Spleen (tissue), 7 donors: ENCODE measurements around the gene SCRN2.

Experiments
- CTCF ChIP-seq, 11 experiments: fragments of 200-600 bp in 7 of 11; fragments of 450-650 bp in 4 of 11; sonication (generic) in 4 of 11; IDR thresholded peaks in 8 of 11; conservative IDR thresholded peaks in 3 of 11; 1 replicate in 7 of 11; 2 replicates in 4 of 11; pipeline versions ENCODE4 v1.4.0 to v1.8.0; 2016 to 2021; ENCODE audit warnings: antibody characterized with exemption in 11 of 11, inconsistent platforms in 4 of 11, mild to moderate bottlenecking in 1 of 11
- POLR2A ChIP-seq, 3 donors: fragments of 450-650 bp; IDR thresholded peaks; one replicate each; pipeline ENCODE4 v1.5.1; 2017; ENCODE audit warnings: antibody characterized with exemption in 3 of 3, mild to moderate bottlenecking in 1 of 3
- POLR2AphosphoS5 ChIP-seq, 3 donors: sonication (generic); formaldehyde crosslinking; IDR thresholded peaks; one replicate each; pipeline ENCODE4 v1.5.1; 2017; ENCODE audit warnings: antibody characterized with exemption in 3 of 3
- donor health status: DM: no; HTN: no; CAD: no; lungs with moderate emphysema.
- donor health status: DM: no; HTN: no; CAD: no.
- donor health status: DM: no; HTN: no; CAD: no.

- TF ChIP-seq CTCF (IDR thresholded peaks at IDR 0.05 in 8 of 11, conservative IDR thresholded peaks at IDR 0.05 in 3 of 11), result no peak
- no peak for TF ChIP-seq POLR2A (IDR thresholded peaks at IDR 0.05)
- no peak for TF ChIP-seq POLR2AphosphoS5 (IDR thresholded peaks at IDR 0.05)
These were observed 26.9 kb upstream of the SCRN2 start for GRCh38 chr17:47867813-47868533.
